GM12891 (cell line): ENCODE results near the gene HSF5.

Source experiments
- POLR2A ChIP-seq: IDR thresholded peaks from 2 replicates; pipeline ENCODE4 v1.6.1; 2011; ENCODE audit warnings: low read depth, low read length, control low read depth
- POLR2AphosphoS5 ChIP-seq: IDR thresholded peaks from 2 replicates; pipeline ENCODE4 v1.6.1; 2011; ENCODE audit warnings: low read depth, low read length, control low read depth
- SPI1 ChIP-seq: IDR thresholded peaks from 2 replicates; pipeline ENCODE4 v1.6.1; 2011; ENCODE audit warnings: low read depth, low read length, control low read depth
- TAF1 ChIP-seq: IDR thresholded peaks from 2 replicates; pipeline ENCODE4 v1.6.1; 2011; ENCODE audit warnings: low read depth, low read length, control low read depth

DNA sequence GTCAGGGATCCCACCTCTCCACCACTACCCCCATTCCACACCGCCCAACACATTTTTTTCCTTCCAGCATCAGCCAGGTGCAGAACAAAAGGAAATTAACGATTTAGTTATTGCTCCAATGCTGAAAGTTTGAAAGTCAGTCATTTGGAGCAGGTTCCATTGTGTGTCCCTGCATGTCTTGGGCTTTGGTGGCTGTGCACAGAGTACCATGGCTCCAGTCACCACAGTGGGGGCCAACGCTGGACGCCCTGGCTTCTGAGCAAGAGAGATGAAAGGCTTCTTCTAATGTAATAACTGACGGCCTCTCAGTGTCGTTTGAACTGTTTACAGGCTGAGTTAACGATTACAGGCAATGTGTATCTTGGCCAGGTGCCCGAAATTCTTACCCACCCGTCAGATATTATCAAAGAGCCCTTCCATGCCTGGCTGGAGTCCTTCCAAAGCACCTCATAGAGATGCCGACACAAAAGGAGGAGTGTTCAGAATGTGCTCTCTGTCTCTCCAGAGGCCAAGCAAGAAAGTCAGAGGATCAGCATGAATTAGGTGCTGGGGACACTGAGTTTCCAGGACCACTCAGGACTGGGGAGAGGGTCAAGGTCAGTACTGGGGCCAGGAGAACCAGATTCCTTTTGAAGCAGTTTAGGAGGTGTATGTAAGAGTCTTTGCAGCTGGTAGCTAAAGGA, 96.8 kb downstream of the HSF5 start:
- TF ChIP-seq POLR2AphosphoS5 (no peak), POLR2A (no peak), SPI1 (no peak), TAF1 (no peak)
